GM19455 (cell line): Measurements from ENCODE around the gene FGGY.
A peak's percentile ranks its signal among the peaks of the same experiment; 100 is the strongest.
"Not testable (repeated sequence)": the region's sequence is repeated elsewhere in the genome, so short reads cannot be mapped to it uniquely, and the experiment has no call there.

ENCODE experiments used
- ATAC-seq: cut with Tn5 transposase; IDR thresholded peaks from one replicate; pipeline ENCODE4 v1.9.1; 2021; ENCODE audit not compliant: unreplicated experiment

Gene FGGY

GRCh38 chr1:59296358-59297256 lies at the start of gene FGGY:
TSS of gene FGGY (plus strand) at chr1:59297094. CDS start at chr1:59321550, 24,456 bp downstream.
- peak; percentile 95 for ATAC-seq

GRCh38 chr1:59248758-59249157 lies 48.1 kb upstream of the FGGY start:
- ATAC-seq, result no peak

GRCh38 chr1:59249396-59250137 lies 47.3 kb upstream of the FGGY start:
- ATAC-seq, result no peak

GRCh38 chr1:59251061-59251460 lies 45.8 kb upstream of the FGGY start:
- ATAC-seq, result not testable (repeated sequence)

- not testable (repeated sequence) for ATAC-seq
Observed at GRCh38 chr1:59256429-59256828, 40.5 kb upstream of the FGGY start.

GRCh38 chr1:59258412-59259032 lies 38.4 kb upstream of the FGGY start:
- ATAC-seq, result no peak

- ATAC-seq, result no peak
Observed at GRCh38 chr1:59261537-59261936, 35.4 kb upstream of the FGGY start.

GRCh38 chr1:59262631-59263030 lies 34.3 kb upstream of the FGGY start:
- no peak for ATAC-seq

GRCh38 chr1:59263111-59263510 lies 33.8 kb upstream of the FGGY start:
- no peak for ATAC-seq

- ATAC-seq, result no peak
Observed at GRCh38 chr1:59265622-59266021, 31.3 kb upstream of the FGGY start.

GRCh38 chr1:59266180-59266926 lies 30.5 kb upstream of the FGGY start:
- ATAC-seq, result peak; percentile 80

GRCh38 chr1:59266927-59267293 lies 30.0 kb upstream of the FGGY start:
- ATAC-seq, result peak; percentile 60

GRCh38 chr1:59268406-59268805 lies 28.5 kb upstream of the FGGY start:
- ATAC-seq, result no peak

- ATAC-seq, result no peak
Observed at GRCh38 chr1:59271561-59272260, 25.2 kb upstream of the FGGY start.

- ATAC-seq, result no peak
Observed at GRCh38 chr1:59272507-59272906, 24.4 kb upstream of the FGGY start.

- ATAC-seq, result no peak
Observed at GRCh38 chr1:59276439-59276851, 20.4 kb upstream of the FGGY start.

GRCh38 chr1:59278780-59279354 lies 18.0 kb upstream of the FGGY start:
- no peak for ATAC-seq

- no peak for ATAC-seq
Observed at GRCh38 chr1:59279645-59280044, 17.2 kb upstream of the FGGY start.

GRCh38 chr1:59282951-59283350 lies 13.9 kb upstream of the FGGY start:
- ATAC-seq, result no peak

- ATAC-seq, result no peak
Observed at GRCh38 chr1:59285691-59286090, 11.2 kb upstream of the FGGY start.
